ENCODE data around the gene PGF. TPM values are rescaled to one million over a fixed set of nuclear protein-coding genes. Genes with fewer than 3 reads are reported as not detected.

PGF gene
- total RNA-seq, 5 donors from 2014 or later (not counting 1 experiment from before 2014, with no cell fraction given), result 0.09 to 0.29 TPM; not detected in 3

GRCh38 chr14:74891870-74892269 is 63.5 kb downstream of the PGF start:
- H3K4me3 ChIP-seq (ENCODE audit: control insufficient read depth in 1 of 2, extremely low read depth in 1 of 2, low read length in 1 of 2), result no peak overlapping the region
- ChIA-PET POLR2A (interaction anchor here in 1 of 2 donors (0.8 kb wide), 1 partner anchor 14 kb away, joined by 3 read pairs; no protein-coding TSS in a partner anchor), CTCF (interaction anchor here (0.6 to 1.3 kb wide), 2 partner anchors 9 to 395 kb away, joined by 3 to 4 read pairs; no protein-coding TSS in a partner anchor)
- Mint-ChIP-seq H3K9me3 (no peaks in the 10 kb centered on the region), H3K36me3 (peaks cover 53% of the 10 kb centered on the region), H3K4me1 (peaks cover 15 to 24% (median 16%) of the 10 kb centered on the region in 3 donors), H3K27ac (peak overlapping the region in 1 of 2 donors; percentile 16), H3K4me3 (no peak overlapping the region), H3K27me3 (no peaks in the 10 kb centered on the region)
- WGBS (ENCODE audit: insufficient coverage), result 96% methylated on average over 5 of the region's 6 CpGs
- no peaks in the 10 kb centered on the region for H3K27me3 ChIP-seq (replicated peaks in 1 of 2; ENCODE audit: control insufficient read depth in 2 of 2, extremely low read depth in 1 of 2, insufficient read depth in 2 of 2, low read length in 1 of 2)
- ATAC-seq (replicated peaks in 1 of 4) (no peak), DNase-seq (no peak)
- no peak overlapping the region for H3K27ac ChIP-seq (ENCODE audit: low read length)
- H3K36me3 ChIP-seq (ENCODE audit: control insufficient read depth in 2 of 2, extremely low read depth in 1 of 2, insufficient read depth in 1 of 2, low read length in 1 of 2), result peaks cover 12 to 83% of the 10 kb centered on the region in 2 donors
- H3K4me1 ChIP-seq (ENCODE audit: control insufficient read depth in 1 of 2, extremely low read depth in 1 of 2, insufficient read depth in 2 of 2, low read length in 2 of 2), result peaks cover 4 to 8% of the 10 kb centered on the region in 2 experiments
- no peaks in the 10 kb centered on the region for H3K9me3 ChIP-seq

Other genes starting within 250 kb of the PGF start
- 10 to 100 TPM; 38.7 to 46.2 (median 42.3) TPM for gene AREL1, start 242.5 kb downstream of the PGF start, total RNA-seq
- gene FCF1, start 242.5 kb downstream of the PGF start, total RNA-seq, result 10 to 100 TPM; 38.8 to 48.8 (median 44.8) TPM
- gene YLPM1, start 192.3 kb downstream of the PGF start, total RNA-seq, result 100 to 1,000 TPM in 2 of 5 donors, 10 to 100 TPM in 3; 73.0 to 121 (median 86.5) TPM
- gene PROX2, start 79.5 kb downstream of the PGF start, total RNA-seq, result under 1 TPM in 2 of 5 donors, not detected in 3; 0.10 to 0.12 TPM
- 100 to 1,000 TPM in 3 of 5 donors, 10 to 100 TPM in 2; 88.3 to 128 (median 102) TPM for gene DLST, start 73.7 kb downstream of the PGF start, total RNA-seq
- gene RPS6KL1, start 32.3 kb downstream of the PGF start, total RNA-seq, result 10 to 100 TPM in 1 of 5 donors, 1 to 10 TPM in 4; 3.2 to 15.3 (median 6.2) TPM
- gene EIF2B2, start 47.3 kb upstream of the PGF start, total RNA-seq, result 10 to 100 TPM; 19.4 to 31.5 (median 29.2) TPM
- 10 to 100 TPM; 17.3 to 28.2 (median 22.1) TPM for gene MLH3, start 95.9 kb upstream of the PGF start, total RNA-seq
- 10 to 100 TPM; 15.3 to 26.1 (median 21.5) TPM for gene ACYP1, start 108.4 kb upstream of the PGF start, total RNA-seq
- 1 to 10 TPM in 1 of 5 donors, under 1 TPM in 3, not detected in 1; 0.36 to 1.3 (median 0.56) TPM for gene ZC2HC1C, start 114.0 kb upstream of the PGF start, total RNA-seq
- 100 to 1,000 TPM in 3 of 5 donors, 10 to 100 TPM in 2; 78.9 to 121 (median 117) TPM for gene NEK9, start 171.5 kb upstream of the PGF start, total RNA-seq
- 100 to 1,000 TPM; 143 to 193 (median 151) TPM for gene TMED10, start 221.0 kb upstream of the PGF start, total RNA-seq

Measured in T-cell (primary cell).